Measurements from ENCODE around the gene PMEPA1.

The PMEPA1 gene

DNA sequence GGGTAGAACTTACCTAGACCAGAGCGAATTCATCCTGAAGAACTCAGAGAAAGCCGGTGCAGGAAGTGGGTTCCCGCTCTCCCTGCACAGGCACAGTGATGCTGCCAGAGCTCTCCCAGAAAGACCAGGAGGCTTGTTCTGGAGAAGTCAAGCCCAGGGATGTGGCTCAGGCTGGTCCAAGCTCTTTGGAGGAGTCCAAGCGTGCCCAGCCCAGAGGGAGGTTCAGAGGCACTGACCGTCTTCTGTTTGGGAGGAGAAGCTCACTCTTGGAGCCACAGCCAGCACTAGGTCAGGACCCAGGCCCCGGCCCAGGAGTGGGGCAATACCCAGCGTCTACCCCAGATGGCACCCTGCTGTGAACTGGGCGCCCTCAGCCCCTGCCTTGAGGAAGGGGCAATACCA is 1.5 kb upstream of the PMEPA1 start:
- no peak for DNase-seq (ENCODE audit: low read depth)

GRCh38 chr20:57710841-57711240 is 1.0 kb upstream of the PMEPA1 start:
- no peak for DNase-seq (ENCODE audit: low read depth)

GRCh38 chr20:57708694-57709673 is 831 bp downstream of the PMEPA1 start:
- DNase-seq (ENCODE audit: low read depth): no peak

DNA sequence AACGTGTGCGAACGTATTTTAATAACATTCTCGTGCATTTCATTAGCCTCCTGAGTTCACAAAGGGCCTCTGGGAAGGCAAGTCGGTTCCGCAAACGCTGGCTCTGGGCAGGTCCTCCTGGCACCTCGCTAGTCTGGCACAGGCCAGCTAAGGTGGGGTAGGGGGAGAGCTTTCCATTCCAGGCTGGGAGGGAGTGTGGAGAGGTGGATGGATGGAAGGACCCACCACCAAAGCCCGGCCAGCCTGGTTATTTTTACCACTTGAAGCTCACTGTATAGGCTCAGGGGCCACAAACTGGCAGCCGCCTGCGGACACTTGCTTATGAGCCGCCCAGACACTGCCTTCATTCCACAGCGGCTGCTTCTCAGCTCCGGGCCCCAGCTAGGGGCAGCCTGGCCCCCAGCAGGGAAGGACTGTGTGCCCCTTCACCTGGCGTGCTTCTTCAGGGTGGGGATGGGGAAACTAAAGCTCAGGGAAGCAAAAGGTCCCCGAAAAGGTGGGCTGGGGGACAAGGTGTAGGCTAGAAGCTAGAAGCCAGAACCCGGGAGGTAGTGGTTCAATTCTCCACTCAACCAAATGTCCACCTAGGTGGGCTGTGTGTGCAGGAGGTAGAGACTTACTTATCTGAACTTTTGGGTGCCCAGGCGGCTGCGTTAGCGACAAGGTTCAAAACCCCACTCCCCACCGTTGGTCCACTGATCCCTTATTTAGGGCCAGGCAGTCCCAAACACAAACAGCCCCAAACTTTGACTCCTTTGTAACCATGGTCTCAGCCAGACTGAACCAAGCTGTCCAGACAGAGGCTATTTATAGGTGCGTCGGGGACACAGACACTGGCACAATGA is 1.7 kb downstream of the PMEPA1 start:
- DNase-seq (ENCODE audit: low read depth): no peak

GRCh38 chr20:57707320-57707719 is 2.5 kb downstream of the PMEPA1 start:
- no peak for DNase-seq (ENCODE audit: low read depth)

- no peak for DNase-seq (ENCODE audit: low read depth)
These were observed 4.5 kb downstream of the PMEPA1 start for GRCh38 chr20:57705127-57705899.

DNA sequence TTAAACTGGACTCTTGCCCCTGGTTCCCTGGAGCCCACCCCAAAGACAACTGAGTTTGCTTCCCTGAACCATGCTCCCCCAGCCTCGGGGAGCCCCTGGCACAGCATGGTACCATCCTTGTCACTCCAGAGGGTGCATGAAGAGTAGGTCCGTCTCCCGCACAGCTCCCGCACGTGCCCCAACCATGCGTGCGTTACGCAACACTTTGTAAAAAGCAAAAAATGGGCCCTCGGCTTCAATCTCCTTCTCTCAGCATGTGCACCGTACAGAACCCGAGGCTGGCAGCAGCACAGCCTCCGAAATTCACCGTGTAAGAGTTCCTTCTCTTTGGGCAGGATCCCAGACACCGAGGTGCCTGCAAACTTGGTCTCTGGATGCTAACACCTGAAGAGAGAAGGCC is 5.6 kb downstream of the PMEPA1 start:
- DNase-seq (ENCODE audit: low read depth): no peak

DNA sequence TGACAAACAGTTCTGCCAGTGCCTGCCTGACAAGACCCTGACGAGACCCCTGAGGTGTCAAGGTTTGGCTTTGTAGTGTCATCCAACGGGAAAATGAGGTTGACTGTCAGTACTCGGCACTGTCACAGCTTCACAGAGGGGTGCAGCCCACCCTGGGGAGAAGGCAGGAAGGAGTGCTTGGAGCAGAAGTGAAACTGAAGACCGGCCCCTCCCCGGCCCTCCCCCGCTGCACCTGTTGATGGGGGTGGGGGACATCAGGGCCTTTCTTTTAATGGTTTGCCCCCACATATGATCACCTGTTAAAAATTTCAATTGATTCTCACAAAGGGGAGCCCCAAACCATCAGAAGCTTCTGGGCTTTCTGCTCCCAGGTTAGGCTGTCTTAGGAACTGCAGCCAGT is 6.8 kb downstream of the PMEPA1 start:
- no peak for DNase-seq (ENCODE audit: low read depth)

DNA sequence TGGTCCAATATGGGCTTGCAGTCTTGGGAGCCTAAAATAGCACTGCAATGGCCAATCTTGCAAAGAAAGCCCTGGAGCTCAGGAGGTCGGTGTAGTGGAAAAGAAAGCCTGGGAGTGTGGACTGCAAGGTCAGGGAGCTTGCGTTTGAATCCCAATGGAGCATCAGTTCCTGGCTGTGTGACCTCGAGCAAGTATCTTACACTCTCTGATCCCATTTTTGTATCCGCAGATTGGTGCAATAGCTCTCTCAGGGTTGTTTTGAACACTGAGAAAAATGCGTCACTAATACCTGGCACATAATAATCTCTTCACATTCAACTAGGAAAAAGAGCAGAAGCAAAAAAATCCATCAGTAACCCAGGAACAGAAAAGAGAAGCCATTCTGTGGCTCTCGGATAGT is 7.3 kb downstream of the PMEPA1 start:
- no peak for DNase-seq (ENCODE audit: low read depth)

DNA sequence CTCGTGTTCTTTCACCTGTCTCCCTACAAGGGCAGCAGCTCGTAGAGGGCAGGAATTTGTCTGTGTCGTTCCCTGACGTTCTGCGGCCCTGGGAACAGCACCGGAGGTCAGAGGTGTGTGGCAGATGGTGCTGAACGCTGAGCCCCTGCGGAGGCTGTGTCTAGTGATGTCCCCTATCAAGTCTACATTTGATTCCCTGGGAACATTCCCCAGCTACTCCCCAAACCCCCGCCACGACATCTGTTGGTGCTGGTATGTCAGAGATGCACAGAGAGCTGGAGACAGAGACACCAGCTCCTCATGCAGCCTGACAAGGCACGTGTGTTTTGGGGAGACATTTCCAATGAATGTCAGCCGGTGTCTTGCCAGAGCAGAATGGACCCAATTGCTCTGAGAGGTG is 7.7 kb downstream of the PMEPA1 start:
- no peak for DNase-seq (ENCODE audit: low read depth)

DNA sequence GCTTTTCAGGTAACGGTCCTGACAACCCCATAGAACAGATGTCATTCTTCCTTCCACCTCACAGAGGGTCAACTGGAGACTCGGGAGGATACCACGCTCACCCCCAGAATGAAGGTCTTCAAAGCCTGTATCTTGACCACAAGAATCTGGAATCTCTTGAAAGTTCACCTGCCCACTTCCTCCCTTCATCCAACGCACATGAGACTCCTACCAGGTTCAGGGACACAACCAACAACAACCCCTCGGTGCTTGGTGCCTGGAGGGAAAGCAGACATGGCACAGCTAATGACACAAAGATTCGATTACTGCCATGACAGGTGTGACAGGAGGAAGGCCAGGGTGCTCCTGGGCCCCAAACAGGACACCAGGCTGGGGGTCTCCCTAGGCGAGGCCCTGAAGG is 8.2 kb downstream of the PMEPA1 start:
- DNase-seq (ENCODE audit: low read depth): no peak

DNA sequence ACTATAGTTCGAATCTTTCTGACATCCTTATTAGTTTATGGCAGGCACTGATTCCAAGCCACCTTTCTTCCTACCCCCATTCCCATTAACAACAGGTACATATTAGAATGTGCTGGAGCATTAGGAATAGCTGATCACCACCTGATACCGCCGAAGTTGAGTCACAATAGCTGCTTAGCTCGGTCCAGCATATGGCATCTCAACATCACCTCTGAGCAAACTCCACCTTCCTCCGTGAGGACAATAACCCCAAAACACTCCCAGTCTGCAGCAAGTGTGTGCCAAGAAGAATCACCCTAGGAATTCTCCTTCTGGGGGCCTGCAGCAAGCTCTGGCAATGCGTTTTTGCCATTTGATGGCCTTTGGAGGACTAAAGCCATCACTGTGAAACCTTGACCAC is 8.7 kb downstream of the PMEPA1 start:
- no peak for DNase-seq (ENCODE audit: low read depth)

- DNase-seq (ENCODE audit: low read depth): no peak
These were observed 10.4 kb downstream of the PMEPA1 start for GRCh38 chr20:57699395-57699794.

GRCh38 chr20:57698867-57699275 is 10.9 kb downstream of the PMEPA1 start:
- DNase-seq (ENCODE audit: low read depth): no peak

- DNase-seq (ENCODE audit: low read depth): peak; percentile 91
These were observed 11.5 kb downstream of the PMEPA1 start for GRCh38 chr20:57698116-57698866.

- DNase-seq (ENCODE audit: low read depth): no peak
These were observed 12.3 kb downstream of the PMEPA1 start for GRCh38 chr20:57697543-57697942.

- DNase-seq (ENCODE audit: low read depth): no peak
These were observed 13.3 kb downstream of the PMEPA1 start for GRCh38 chr20:57696401-57696961.

DNA sequence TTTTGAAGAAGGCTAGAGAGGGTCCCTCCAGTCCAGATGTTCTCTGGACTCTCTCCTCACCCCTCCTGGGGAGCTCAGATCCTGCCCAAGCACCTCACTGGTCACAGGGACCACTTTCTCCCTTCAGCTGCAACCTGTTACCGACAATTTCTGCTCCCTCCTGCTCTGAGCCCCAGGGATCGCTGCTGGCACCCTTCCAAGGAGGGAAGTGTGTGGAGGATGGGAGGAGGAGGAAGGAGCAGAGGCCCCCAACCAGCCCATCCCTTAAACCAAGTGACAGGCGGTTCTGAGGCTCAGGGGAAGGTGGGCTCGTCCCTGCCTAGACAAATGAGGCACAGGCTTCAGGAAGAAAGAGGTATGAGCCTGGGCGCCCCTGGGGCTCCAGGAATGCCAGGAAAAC is 13.9 kb downstream of the PMEPA1 start:
- no peak for DNase-seq (ENCODE audit: low read depth)

- no peak for DNase-seq (ENCODE audit: low read depth)
These were observed 14.8 kb downstream of the PMEPA1 start for GRCh38 chr20:57695012-57695411.

- DNase-seq (ENCODE audit: low read depth): no peak
These were observed 15.3 kb downstream of the PMEPA1 start for GRCh38 chr20:57694481-57694880.

GRCh38 chr20:57693670-57694329 is 16.0 kb downstream of the PMEPA1 start:
- DNase-seq (ENCODE audit: low read depth): no peak
